Gastrocnemius medialis (tissue), 4 donors: ENCODE results near the gene ZBTB20. TPM values are rescaled to one million over a fixed set of nuclear protein-coding genes. Genes with fewer than 3 reads are reported as not detected.
A peak's percentile ranks its signal among the peaks of the same experiment; 100 is the strongest.

Source experiments
- ATAC-seq, 2 donors: fragments of 150-250 bp; one replicate each; pipeline ENCODE4 v1.9.1; 2016
- DNase-seq, 2 donors: peaks; one replicate each; pipeline ENCODE4 v3.0.0-alpha.2; 2019
- H3K27ac ChIP-seq, 4 donors: fragments of 200-600 bp; sonication (generic); 1 replicate in 1 of 4; 2 replicates in 3 of 4; pipeline ENCODE4 v1.5.1; 2016 to 2018; ENCODE audit warnings: mild to moderate bottlenecking in 2 of 4, moderate library complexity in 1 of 4
- H3K27me3 ChIP-seq, 3 donors: fragments of 200-600 bp; sonication (generic) in 2 of 3; 1 replicate in 1 of 3; 2 replicates in 2 of 3; pipeline versions ENCODE4 v1.5.1 to v1.6.0; 2016 to 2019; ENCODE audit warnings: mild to moderate bottlenecking in 1 of 3, moderate library complexity in 1 of 3
- H3K36me3 ChIP-seq, 2 donors: fragments of 200-600 bp; sonication (generic) in 1 of 2; one replicate each; pipeline ENCODE4 v1.5.1; 2017 to 2018
- H3K4me1 ChIP-seq, 2 donors: fragments of 200-600 bp; sonication (generic) in 1 of 2; one replicate each; pipeline ENCODE4 v1.5.1; 2016 to 2017; ENCODE audit warnings: mild to moderate bottlenecking in 2 of 2
- H3K4me3 ChIP-seq, 4 donors: fragments of 200-600 bp; sonication (generic) in 3 of 4; 1 replicate in 1 of 4; 2 replicates in 3 of 4; pipeline ENCODE4 v1.5.1; 2016 to 2019; ENCODE audit warnings: mild to moderate bottlenecking in 2 of 4
- H3K9me3 ChIP-seq, 3 donors: fragments of 200-600 bp; sonication (generic) in 2 of 3; 1 replicate in 1 of 3; 2 replicates in 2 of 3; pipeline ENCODE4 v1.5.1; 2016 to 2019
- CTCF ChIP-seq, 5 experiments: fragments of 450-650 bp in 3 of 5; fragments of 200-600 bp in 2 of 5; sonication (generic) in 2 of 5; IDR thresholded peaks in 4 of 5; conservative IDR thresholded peaks in 1 of 5; 1 replicate in 4 of 5; 2 replicates in 1 of 5; pipeline ENCODE4 v1.5.1; 2016 to 2019; ENCODE audit warnings: antibody characterized with exemption in 5 of 5, mild to moderate bottlenecking in 3 of 5, moderate library complexity in 3 of 5
- POLR2A ChIP-seq, 2 donors: fragments of 450-650 bp; IDR thresholded peaks; one replicate each; pipeline ENCODE4 v1.6.1; 2017; ENCODE audit warnings: antibody characterized with exemption in 2 of 2, mild to moderate bottlenecking in 2 of 2, moderate library complexity in 2 of 2
- in situ Hi-C, 4 donors: fragments of 200-750 bp; cut with MboI; loops; one replicate each; pipeline versions ENCODE4 v1.15.0 to v1.8.0; 2017; ENCODE audit warnings: low sequenced_read_pairs in 4 of 4
- intact Hi-C: fragments of 100-400 bp; cut with DNase I; formaldehyde crosslinking; loops from one replicate; pipeline ENCODE4 v1.15.1; 2023; ENCODE audit warnings: low total_unique reads
- total RNA-seq, 4 donors: library from RNA; depleted of rRNA; stranded (reverse); fragments of >200 nt; gene quantifications; one replicate each; pipeline versions ENCODE4 v1.1.0 to v1.2.3, GENCODE V29; 2016

Gene ZBTB20
- total RNA-seq, 4 donors from 2014 or later, result 47.6 to 86.5 (median 69.0) TPM

- intact Hi-C loops (no loop called here), in situ Hi-C loops (no loop called here)
- Histone ChIP-seq H3K4me1 (peaks cover 28 to 42% of the 10 kb centered on the region in 2 donors), H3K27ac (peak overlapping the region; percentile 6 to 50 (median 28)), H3K4me3 (no peak overlapping the region), H3K36me3 (no peaks in the 10 kb centered on the region), H3K9me3 (no peaks in the 10 kb centered on the region), H3K27me3 (no peaks in the 10 kb centered on the region)
- DNase-seq (no peak), ATAC-seq (peak in 1 of 2 donors; percentile 54)
- no peak for TF ChIP-seq POLR2A (IDR thresholded peaks at IDR 0.05)
- no peak for TF ChIP-seq CTCF (IDR thresholded peaks at IDR 0.05 in 4 of 5, conservative IDR thresholded peaks at IDR 0.05 in 1 of 5)
These were observed 752.5 kb downstream of the ZBTB20 start for GRCh38 chr3:114394551-114394950.

- peak; percentile 34 to 56 for ATAC-seq
- Histone ChIP-seq H3K9me3 (no peaks in the 10 kb centered on the region), H3K36me3 (peaks cover 0 to 7% of the 10 kb centered on the region in 2 donors), H3K27ac (peak overlapping the region in 1 of 4 donors; percentile 41), H3K4me1 (peaks cover 18 to 38% of the 10 kb centered on the region in 2 donors), H3K27me3 (no peaks in the 10 kb centered on the region), H3K4me3 (no peak overlapping the region)
- TF ChIP-seq CTCF (IDR thresholded peaks at IDR 0.05 in 4 of 5, conservative IDR thresholded peaks at IDR 0.05 in 1 of 5) (no peak), POLR2A (IDR thresholded peaks at IDR 0.05) (no peak)
- DNase-seq, result no peak
- intact Hi-C loops (no loop called here), in situ Hi-C loops (no loop called here)
These were observed 753.6 kb downstream of the ZBTB20 start for GRCh38 chr3:114393367-114394072.

- intact Hi-C loops, result no loop called here
- ATAC-seq (no peak), DNase-seq (no peak)
- Histone ChIP-seq H3K36me3 (peaks cover 0 to 14% of the 10 kb centered on the region in 2 donors), H3K4me1 (peaks cover 16 to 34% of the 10 kb centered on the region in 2 donors), H3K9me3 (no peaks in the 10 kb centered on the region), H3K27me3 (no peaks in the 10 kb centered on the region), H3K4me3 (no peak overlapping the region), H3K27ac (peak overlapping the region in 1 of 4 donors; percentile 41)
- TF ChIP-seq POLR2A (IDR thresholded peaks at IDR 0.05) (no peak), CTCF (IDR thresholded peaks at IDR 0.05 in 4 of 5, conservative IDR thresholded peaks at IDR 0.05 in 1 of 5) (no peak)
- in situ Hi-C loops, result no loop called here
These were observed 754.3 kb downstream of the ZBTB20 start for GRCh38 chr3:114392831-114393230.

- H3K27ac ChIP-seq, result peak overlapping the region in 1 of 4 donors; percentile 28
- intact Hi-C loops, result loop anchor here (10.0 kb wide), 1 partner anchor 196 kb away; no protein-coding TSS in a partner anchor
These were observed 757.9 kb downstream of the ZBTB20 start for GRCh38 chr3:114389156-114389555.

More at GRCh38 chr3:114389156-114389555, 757.9 kb downstream of the ZBTB20 start:
- peaks cover 12 to 23% of the 10 kb centered on the region in 2 donors for H3K4me1 ChIP-seq
- TF ChIP-seq POLR2A (IDR thresholded peaks at IDR 0.05) (no peak), CTCF (IDR thresholded peaks at IDR 0.05 in 4 of 5, conservative IDR thresholded peaks at IDR 0.05 in 1 of 5) (no peak)
- no peak for ATAC-seq
- H3K9me3 ChIP-seq, result no peaks in the 10 kb centered on the region
- in situ Hi-C loops, result loop anchor here in 1 of 4 donors (10.0 kb wide), 1 partner anchor 236 kb away; no protein-coding TSS in a partner anchor
- H3K4me3 ChIP-seq, result no peak overlapping the region
- DNase-seq, result no peak
- peaks cover 0 to 17% of the 10 kb centered on the region in 2 donors for H3K36me3 ChIP-seq
- H3K27me3 ChIP-seq, result no peaks in the 10 kb centered on the region
